Measurements from ENCODE around the gene EXOC4. TPM values are rescaled to one million over a fixed set of nuclear protein-coding genes. Genes with fewer than 3 reads are reported as not detected.

EXOC4 gene
- total RNA-seq, 4 donors from 2014 or later, result 52.4 to 82.2 (median 67.0) TPM

DNA sequence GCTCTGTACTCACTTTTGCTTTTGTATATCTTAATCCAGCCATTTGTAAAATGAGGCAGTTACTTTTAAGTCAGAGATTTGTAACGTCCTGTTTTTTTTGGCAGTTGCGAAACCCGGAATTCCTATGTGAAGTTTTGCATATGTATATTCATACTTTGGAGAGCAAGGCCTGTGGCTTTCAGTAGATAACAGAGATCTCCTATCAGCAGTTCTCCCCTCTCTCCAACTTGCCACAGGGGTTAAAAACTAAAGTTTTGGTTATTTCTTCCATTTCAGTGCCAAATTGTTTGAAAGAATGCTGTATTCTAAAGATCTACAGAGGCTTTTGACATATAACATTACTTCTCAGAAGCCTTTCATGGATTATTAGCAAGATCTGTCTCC lies 102.4 kb downstream of the EXOC4 start:
- intact Hi-C loops (cut with DNase I; ENCODE audit: low total_unique reads), result no loop called here
- TF ChIP-seq POLR2A (IDR thresholded peaks at IDR 0.05), result no peak
- TF ChIP-seq, protein P1, sequence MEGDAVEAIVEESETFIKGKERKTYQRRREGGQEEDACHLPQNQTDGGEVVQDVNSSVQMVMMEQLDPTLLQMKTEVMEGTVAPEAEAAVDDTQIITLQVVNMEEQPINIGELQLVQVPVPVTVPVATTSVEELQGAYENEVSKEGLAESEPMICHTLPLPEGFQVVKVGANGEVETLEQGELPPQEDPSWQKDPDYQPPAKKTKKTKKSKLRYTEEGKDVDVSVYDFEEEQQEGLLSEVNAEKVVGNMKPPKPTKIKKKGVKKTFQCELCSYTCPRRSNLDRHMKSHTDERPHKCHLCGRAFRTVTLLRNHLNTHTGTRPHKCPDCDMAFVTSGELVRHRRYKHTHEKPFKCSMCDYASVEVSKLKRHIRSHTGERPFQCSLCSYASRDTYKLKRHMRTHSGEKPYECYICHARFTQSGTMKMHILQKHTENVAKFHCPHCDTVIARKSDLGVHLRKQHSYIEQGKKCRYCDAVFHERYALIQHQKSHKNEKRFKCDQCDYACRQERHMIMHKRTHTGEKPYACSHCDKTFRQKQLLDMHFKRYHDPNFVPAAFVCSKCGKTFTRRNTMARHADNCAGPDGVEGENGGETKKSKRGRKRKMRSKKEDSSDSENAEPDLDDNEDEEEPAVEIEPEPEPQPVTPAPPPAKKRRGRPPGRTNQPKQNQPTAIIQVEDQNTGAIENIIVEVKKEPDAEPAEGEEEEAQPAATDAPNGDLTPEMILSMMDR (IDR thresholded peaks at IDR 0.05), result no peak
- WGBS, 2 donors, result 58 to 60% methylated on average over 3 of the region's 3 CpGs
- DNase-seq (ENCODE audit: low spot score in 2 of 2), result no peak
- no peak overlapping the region for H3K4me3 ChIP-seq (ENCODE audit: low read depth, poor library complexity, severe bottlenecking)

DNA sequence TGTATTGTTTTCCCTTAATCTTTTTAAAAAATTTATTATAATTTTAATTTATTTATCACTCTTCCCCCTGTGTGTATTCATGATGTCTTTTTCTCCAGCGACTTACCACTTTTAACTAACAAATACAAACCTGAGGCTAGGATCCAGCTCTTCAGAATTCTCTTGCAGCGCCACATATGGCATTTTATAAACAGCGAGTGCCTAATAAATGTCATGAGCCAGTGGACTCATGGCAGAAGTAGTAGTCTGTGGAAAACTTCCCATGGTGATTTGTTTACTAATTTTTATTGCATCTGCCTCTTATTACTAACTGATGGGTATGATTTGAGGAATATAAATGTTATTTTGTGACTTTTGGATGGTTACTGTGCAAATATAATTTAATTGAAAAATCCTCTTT lies 102.9 kb downstream of the EXOC4 start:
- intact Hi-C loops (cut with DNase I; ENCODE audit: low total_unique reads), result no loop called here
- no peak for DNase-seq (ENCODE audit: low spot score in 2 of 2)
- 92 to 95% methylated on average over 3 of the region's 3 CpGs for WGBS, 2 donors
- no peak overlapping the region for H3K4me3 ChIP-seq (ENCODE audit: low read depth, poor library complexity, severe bottlenecking)
- TF ChIP-seq POLR2A (IDR thresholded peaks at IDR 0.05), result no peak
- TF ChIP-seq, protein P1 (IDR thresholded peaks at IDR 0.05), result no peak

DNA sequence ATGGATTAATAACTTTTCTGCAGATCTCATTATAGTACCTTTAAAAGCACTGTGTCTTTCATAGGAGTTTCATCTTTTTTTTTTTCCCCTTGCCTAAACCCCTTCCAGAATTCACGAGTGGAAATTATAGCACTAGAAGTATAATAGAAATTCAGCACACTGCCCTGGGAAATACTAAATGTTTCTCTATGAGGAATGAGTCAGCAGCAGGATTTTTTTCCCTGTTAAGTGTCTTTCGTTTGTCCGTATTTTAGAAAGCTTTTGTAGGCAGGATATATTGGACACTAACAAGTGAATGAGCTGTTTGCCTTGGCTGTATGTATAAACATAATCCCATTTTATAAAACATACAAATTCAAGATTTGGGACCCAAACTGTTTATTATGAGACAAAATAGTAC lies 105.8 kb downstream of the EXOC4 start:
- TF ChIP-seq, protein P1 (IDR thresholded peaks at IDR 0.05), result no peak
- no peak for TF ChIP-seq POLR2A (IDR thresholded peaks at IDR 0.05)
- no peak overlapping the region for H3K4me3 ChIP-seq (ENCODE audit: low read depth, poor library complexity, severe bottlenecking)
- no peak for DNase-seq (ENCODE audit: low spot score in 2 of 2)
- WGBS, 2 donors, result 46 to 66% methylated on average over 3 of the region's 3 CpGs
- intact Hi-C loops (cut with DNase I; ENCODE audit: low total_unique reads), result no loop called here

DNA sequence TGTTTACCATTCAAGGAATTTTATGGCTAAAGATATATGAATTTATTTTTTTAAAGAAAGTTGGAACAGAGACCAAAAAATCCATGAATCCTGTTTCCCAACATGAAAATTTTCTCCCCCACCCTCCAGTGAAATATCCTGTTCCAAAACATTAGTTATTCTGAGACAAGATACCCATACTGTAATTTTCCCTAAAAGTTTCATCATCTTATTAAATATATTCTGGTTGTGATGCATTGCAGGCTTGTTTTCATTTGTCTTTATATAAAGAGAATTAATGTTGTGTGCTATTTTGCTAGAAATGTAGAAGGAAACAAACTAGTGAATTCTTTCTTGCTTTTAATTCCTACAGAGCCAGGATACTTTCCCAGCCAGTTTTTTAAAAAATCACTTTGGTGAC lies 106.6 kb downstream of the EXOC4 start:
- no peak for DNase-seq (ENCODE audit: low spot score in 2 of 2)
- TF ChIP-seq, protein P1 (IDR thresholded peaks at IDR 0.05), result no peak
- no peak for TF ChIP-seq POLR2A (IDR thresholded peaks at IDR 0.05)
- no peak overlapping the region for H3K4me3 ChIP-seq (ENCODE audit: low read depth, poor library complexity, severe bottlenecking)
- intact Hi-C loops (cut with DNase I; ENCODE audit: low total_unique reads), result no loop called here

DNA sequence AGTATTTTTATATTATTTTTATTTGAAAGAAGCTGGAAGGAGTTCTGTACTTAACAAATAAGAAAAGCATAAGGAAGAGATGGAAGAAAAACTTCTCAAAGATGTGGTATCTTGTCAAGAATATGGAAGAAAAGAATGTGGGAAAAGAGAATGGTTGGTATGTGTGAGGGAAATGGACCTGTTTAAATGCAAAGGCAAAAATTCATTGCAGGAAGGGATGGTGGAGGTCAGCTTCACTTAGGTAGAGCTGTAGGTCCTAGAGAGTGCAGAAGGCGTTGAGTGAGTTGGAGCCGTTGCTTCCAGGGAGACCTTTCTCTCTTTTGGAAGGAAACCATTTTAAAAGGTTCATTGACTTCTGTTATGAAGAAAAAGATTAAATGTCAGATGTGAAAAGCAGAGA lies 107.3 kb downstream of the EXOC4 start:
- 94 to 98% methylated on average over 2 of the region's 2 CpGs for WGBS, 2 donors
- H3K4me3 ChIP-seq (ENCODE audit: low read depth, poor library complexity, severe bottlenecking), result no peak overlapping the region
- no peak for TF ChIP-seq POLR2A (IDR thresholded peaks at IDR 0.05)
- TF ChIP-seq, protein P1 (IDR thresholded peaks at IDR 0.05), result no peak
- no peak for DNase-seq (ENCODE audit: low spot score in 2 of 2)
- intact Hi-C loops (cut with DNase I; ENCODE audit: low total_unique reads), result no loop called here

DNA sequence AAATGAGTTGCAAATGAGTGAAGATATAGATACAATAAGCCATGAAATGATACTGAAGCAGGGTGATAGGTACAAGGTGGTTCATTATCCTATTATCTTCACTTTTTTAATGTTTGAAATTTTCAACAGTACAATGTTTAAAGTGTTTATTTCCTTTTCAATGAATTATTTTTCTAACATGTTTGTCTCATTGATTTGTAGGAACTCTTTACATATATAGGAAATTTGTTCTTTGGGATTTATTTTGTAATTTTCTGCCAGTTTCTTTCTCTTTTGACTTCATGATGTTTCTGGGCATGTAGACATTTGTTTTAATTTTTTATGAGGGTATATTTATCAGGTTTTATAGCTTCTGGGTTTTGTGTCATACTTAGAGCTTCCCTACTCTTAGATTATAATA lies 108.9 kb downstream of the EXOC4 start:
- no peak for DNase-seq (ENCODE audit: low spot score in 2 of 2)
- intact Hi-C loops (cut with DNase I; ENCODE audit: low total_unique reads), result no loop called here
- no peak for TF ChIP-seq POLR2A (IDR thresholded peaks at IDR 0.05)
- TF ChIP-seq, protein P1 (IDR thresholded peaks at IDR 0.05), result no peak
- no peak overlapping the region for H3K4me3 ChIP-seq (ENCODE audit: low read depth, poor library complexity, severe bottlenecking)

Measured in lower leg skin (tissue), 4 donors.